HCT116 (cell line): ENCODE measurements around the gene CAMK2D. TPM values are rescaled to one million over a fixed set of nuclear protein-coding genes. Genes with fewer than 3 reads are reported as not detected.

Source experiments
- ATAC-seq: fragments of 200-7000 bp; cut with Tn5 transposase; 2 replicates; pipeline ENCODE4 v1.9.1; 2020; ENCODE audit warnings: mild to moderate bottlenecking, moderate library complexity
- BruUV-seq: library from RNA; stranded (reverse); fragments of 400-500 nt; replicated peaks from 2 replicates; lab custom pipeline; 2021; lab: Mats Ljungman, UMichigan
- CTCF ChIA-PET: fragments of 300-600 bp; sonication (Branson Sonifier 250); formaldehyde crosslinking; loops from one replicate; lab custom pipeline; 2021; ENCODE audit warnings: antibody characterized with exemption; lab: Charles Lee
- POLR2A ChIA-PET: fragments of 300-600, 350-600 bp; sonication (Branson Sonifier 250); formaldehyde crosslinking; loops from one replicate; lab custom pipeline; 2021; ENCODE audit warnings: antibody characterized with exemption; lab: Charles Lee
- RAD21 ChIA-PET, 2 experiments: fragments of 300-600 bp; sonication (Branson Sonifier 250); formaldehyde crosslinking; loops; one replicate each; lab custom pipeline; 2023; ENCODE audit warnings: low total read pairs in 2 of 2; ENCODE audit not compliant: uncharacterized antibody in 2 of 2, unreplicated experiment in 2 of 2, low non-redundant PET in 1 of 2; lab: Charles Lee
- DNase-seq: peaks from one replicate; pipeline ENCODE4 v3.0.0-alpha.2; 2010; ENCODE audit warnings: low read depth, low spot score
- H2AFZ ChIP-seq: fragments of 200-600 bp; shearing (Covaris generic), sonication (generic); 2 replicates; pipeline ENCODE4 v1.6.1; 2017; ENCODE audit warnings: low read depth, mixed run types, mixed read lengths, antibody characterized with exemption, low read length; ENCODE audit not compliant: poor library complexity, severe bottlenecking
- H3K27ac ChIP-seq: 2 replicates; pipeline ENCODE4 v1.5.1; 2012; ENCODE audit warnings: low read depth, low read length
- H3K27me3 ChIP-seq: fragments of 200-600 bp; sonication (generic); 2 replicates; pipeline ENCODE4 v1.6.1; 2016; ENCODE audit warnings: mixed run types, low read length, mixed read lengths; ENCODE audit not compliant: insufficient read depth
- H3K36me3 ChIP-seq, 2 experiments: fragments of 200-500 bp in 1 of 2; fragments of 200-600 bp in 1 of 2; sonication (Bioruptor generic) in 1 of 2; sonication (generic) in 1 of 2; 2 replicates each; pipeline versions ENCODE4 v1.5.1 to v1.6.1; 2014 to 2016; ENCODE audit warnings: low read length in 2 of 2, inconsistent platforms in 1 of 2, mixed read lengths in 1 of 2, mixed run types in 1 of 2; ENCODE audit not compliant: insufficient read depth in 2 of 2, control insufficient read depth in 1 of 2
- H3K4me1 ChIP-seq, 2 experiments: fragments of 200-600 bp in 1 of 2; sonication (generic) in 1 of 2; 2 replicates each; pipeline versions ENCODE4 v1.5.1 to v1.6.1; 2012 to 2017; ENCODE audit warnings: low read length in 2 of 2, inconsistent platforms in 1 of 2, mild to moderate bottlenecking in 1 of 2, mixed read lengths in 1 of 2, mixed run types in 1 of 2, moderate library complexity in 1 of 2; ENCODE audit not compliant: insufficient read depth in 2 of 2, control insufficient read depth in 1 of 2
- H3K4me2 ChIP-seq: fragments of 200-600 bp; sonication (generic); 2 replicates; pipeline ENCODE4 v1.6.1; 2017; ENCODE audit warnings: mixed run types, low read length, mixed read lengths
- H3K4me3 ChIP-seq, 2 experiments: fragments of 200-600 bp in 1 of 2; sonication (generic) in 1 of 2; replicated peaks in 1 of 2; 2 replicates each; pipeline ENCODE4 v1.5.1; 2011 to 2016; ENCODE audit warnings: low read length in 2 of 2, control low read depth in 1 of 2, low read depth in 1 of 2, mild to moderate bottlenecking in 1 of 2, mixed read lengths in 1 of 2, mixed run types in 1 of 2
- H3K79me2 ChIP-seq: fragments of 200-600 bp; sonication (generic); 2 replicates; pipeline ENCODE4 v1.6.1; 2017; ENCODE audit warnings: mild to moderate bottlenecking, mixed run types, low read length, moderate library complexity, mixed read lengths; ENCODE audit not compliant: insufficient read depth
- H3K9ac ChIP-seq: fragments of 200-600 bp; sonication (generic); 2 replicates; pipeline ENCODE4 v1.6.1; 2016; ENCODE audit warnings: low read length, mixed read lengths
- H3K9me2 ChIP-seq: fragments of 200-600 bp; sonication (generic), shearing (Covaris generic); 2 replicates; pipeline ENCODE4 v1.6.1; 2017; ENCODE audit warnings: mixed run types, mild to moderate bottlenecking, moderate library complexity; ENCODE audit not compliant: insufficient read depth
- H3K9me3 ChIP-seq, 2 experiments: fragments of 200-500 bp in 1 of 2; fragments of 200-600 bp in 1 of 2; sonication (Bioruptor generic) in 1 of 2; sonication (generic) in 1 of 2; 2 replicates each; pipeline ENCODE4 v1.6.1; 2014 to 2017; ENCODE audit warnings: low read length in 2 of 2, mixed read lengths in 2 of 2, inconsistent platforms in 1 of 2, low read depth in 1 of 2, mild to moderate bottlenecking in 1 of 2, mixed run types in 1 of 2, moderate library complexity in 1 of 2; ENCODE audit not compliant: control insufficient read depth in 1 of 2, insufficient read depth in 1 of 2
- H4K20me1 ChIP-seq: fragments of 200-600 bp; sonication (generic), shearing (Covaris generic); 2 replicates; pipeline ENCODE4 v1.6.1; 2017; ENCODE audit warnings: mixed run types, mild to moderate bottlenecking, moderate library complexity; ENCODE audit not compliant: insufficient read depth
- CTCF ChIP-seq, 3 experiments: fragments of 200-600 bp in 1 of 3; sonication (generic) in 1 of 3; IDR thresholded peaks in 2 of 3; conservative IDR thresholded peaks in 1 of 3; 2 replicates each; pipeline ENCODE4 v1.5.1; 2012 to 2017; ENCODE audit warnings: low read depth in 2 of 3, low read length in 2 of 3, antibody characterized with exemption in 1 of 3, borderline replicate concordance in 1 of 3, control low read depth in 1 of 3, mild to moderate bottlenecking in 1 of 3, mixed read lengths in 1 of 3, mixed run types in 1 of 3, moderate library complexity in 1 of 3; ENCODE audit not compliant: insufficient read depth in 1 of 3
- EZH2 ChIP-seq: fragments of 200-600 bp; sonication (generic); IDR thresholded peaks from 2 replicates; pipeline ENCODE4 v1.6.1; 2017; ENCODE audit warnings: antibody characterized with exemption, mixed run types
- EZH2phosphoT487 ChIP-seq: fragments of 200-600 bp; IDR thresholded peaks from 2 replicates; pipeline ENCODE4 v1.6.1; 2018; ENCODE audit warnings: antibody characterized with exemption, borderline replicate concordance
- JUND ChIP-seq: IDR thresholded peaks from 2 replicates; pipeline ENCODE4 v1.6.1; 2012
- POLR2AphosphoS5 ChIP-seq: IDR thresholded peaks from 2 replicates; pipeline ENCODE4 v1.6.1; 2011; ENCODE audit warnings: mild to moderate bottlenecking, low read depth, low read length, moderate library complexity
- SIN3A ChIP-seq: IDR thresholded peaks from 2 replicates; pipeline ENCODE4 v1.6.1; 2012; ENCODE audit warnings: low read depth
- SRF ChIP-seq: IDR thresholded peaks from 2 replicates; pipeline ENCODE4 v1.6.1; 2012; ENCODE audit warnings: low read depth
- intact Hi-C: fragments of 100-400 bp; cut with micrococcal nuclease; formaldehyde crosslinking; loops from 2 replicates; pipeline ENCODE4 v1.10.0; 2022
- total RNA-seq: library from RNA; stranded (reverse); gene quantifications from one replicate; pipeline ENCODE4 v1.2.1, GENCODE V29; 2021; ENCODE audit not compliant: unreplicated experiment
- TF ChIP-seq, protein P1 (sequence below): IDR thresholded peaks from 2 replicates; pipeline ENCODE4 v1.6.1; 2012; ENCODE audit warnings: low read depth
- TF ChIP-seq, protein P2 (sequence below): IDR thresholded peaks from 2 replicates; pipeline ENCODE4 v1.6.1; 2011; ENCODE audit warnings: mild to moderate bottlenecking, low read length, moderate library complexity; ENCODE audit not compliant: insufficient replicate concordance; ENCODE audit errors: extremely low read depth

The CAMK2D gene
- total RNA-seq, 1 experiment from 2014 or later, result 67.0 TPM

GRCh38 chr4:113613503-113613902 is 148.0 kb downstream of the CAMK2D start:
- no peak for TF ChIP-seq SRF
- no peak for TF ChIP-seq SIN3A
- TF ChIP-seq CTCF (IDR thresholded peaks at IDR 0.05 in 2 of 3, conservative IDR thresholded peaks at IDR 0.05 in 1 of 3; ENCODE audit: borderline replicate concordance in 1 of 3, insufficient read depth in 1 of 3, low read depth in 2 of 3, low read length in 2 of 3), result no peak
- TF ChIP-seq EZH2phosphoT487, result no peak
- TF ChIP-seq, all 23 proteins: peak for 0
- Histone ChIP-seq H3K9ac (no peak overlapping the region), H3K4me3 (no peak overlapping the region), H3K9me3 (no peaks in the 10 kb centered on the region), H3K27me3 (no peaks in the 10 kb centered on the region), H3K4me1 (no peaks in the 10 kb centered on the region), H3K27ac (no peak overlapping the region), H2AFZ (no peak overlapping the region), H3K4me2 (no peak overlapping the region), H4K20me1 (no peaks in the 10 kb centered on the region), H3K79me2 (no peaks in the 10 kb centered on the region), H3K36me3 (no peaks in the 10 kb centered on the region), H3K9me2 (no peaks in the 10 kb centered on the region)
- POLR2A ChIA-PET, result no interaction called here
- RAD21 ChIA-PET, result no interaction called here
- CTCF ChIA-PET, result no interaction called here
- intact Hi-C loops, result no loop called here
- no TSS peak for BruUV-seq
- ATAC-seq (no peak), DNase-seq (no peak)

GRCh38 chr4:113610537-113610936 is 151.0 kb downstream of the CAMK2D start:
- ChIA-PET RAD21 (no interaction called here), CTCF (no interaction called here), POLR2A (no interaction called here)
- BruUV-seq, result no TSS peak
- no peaks in the 10 kb centered on the region for H3K79me2 ChIP-seq
- no peak overlapping the region for H3K27ac ChIP-seq
- intact Hi-C loops, result no loop called here
- no peak for ATAC-seq
- no peaks in the 10 kb centered on the region for H3K27me3 ChIP-seq
- no peak overlapping the region for H2AFZ ChIP-seq
- H3K4me1 ChIP-seq, result no peaks in the 10 kb centered on the region
- H3K9ac ChIP-seq, result no peak overlapping the region
- no peak for DNase-seq
- H4K20me1 ChIP-seq, result no peaks in the 10 kb centered on the region
- no peaks in the 10 kb centered on the region for H3K9me3 ChIP-seq
- H3K36me3 ChIP-seq, result no peaks in the 10 kb centered on the region
- H3K4me3 ChIP-seq, result no peak overlapping the region
- H3K4me2 ChIP-seq, result no peak overlapping the region
- no peaks in the 10 kb centered on the region for H3K9me2 ChIP-seq
- TF ChIP-seq JUND (no peak), EZH2 (no peak), CTCF (IDR thresholded peaks at IDR 0.05 in 2 of 3, conservative IDR thresholded peaks at IDR 0.05 in 1 of 3; ENCODE audit: borderline replicate concordance in 1 of 3, insufficient read depth in 1 of 3, low read depth in 2 of 3, low read length in 2 of 3) (no peak), POLR2AphosphoS5 (no peak)
- TF ChIP-seq, protein P1, sequence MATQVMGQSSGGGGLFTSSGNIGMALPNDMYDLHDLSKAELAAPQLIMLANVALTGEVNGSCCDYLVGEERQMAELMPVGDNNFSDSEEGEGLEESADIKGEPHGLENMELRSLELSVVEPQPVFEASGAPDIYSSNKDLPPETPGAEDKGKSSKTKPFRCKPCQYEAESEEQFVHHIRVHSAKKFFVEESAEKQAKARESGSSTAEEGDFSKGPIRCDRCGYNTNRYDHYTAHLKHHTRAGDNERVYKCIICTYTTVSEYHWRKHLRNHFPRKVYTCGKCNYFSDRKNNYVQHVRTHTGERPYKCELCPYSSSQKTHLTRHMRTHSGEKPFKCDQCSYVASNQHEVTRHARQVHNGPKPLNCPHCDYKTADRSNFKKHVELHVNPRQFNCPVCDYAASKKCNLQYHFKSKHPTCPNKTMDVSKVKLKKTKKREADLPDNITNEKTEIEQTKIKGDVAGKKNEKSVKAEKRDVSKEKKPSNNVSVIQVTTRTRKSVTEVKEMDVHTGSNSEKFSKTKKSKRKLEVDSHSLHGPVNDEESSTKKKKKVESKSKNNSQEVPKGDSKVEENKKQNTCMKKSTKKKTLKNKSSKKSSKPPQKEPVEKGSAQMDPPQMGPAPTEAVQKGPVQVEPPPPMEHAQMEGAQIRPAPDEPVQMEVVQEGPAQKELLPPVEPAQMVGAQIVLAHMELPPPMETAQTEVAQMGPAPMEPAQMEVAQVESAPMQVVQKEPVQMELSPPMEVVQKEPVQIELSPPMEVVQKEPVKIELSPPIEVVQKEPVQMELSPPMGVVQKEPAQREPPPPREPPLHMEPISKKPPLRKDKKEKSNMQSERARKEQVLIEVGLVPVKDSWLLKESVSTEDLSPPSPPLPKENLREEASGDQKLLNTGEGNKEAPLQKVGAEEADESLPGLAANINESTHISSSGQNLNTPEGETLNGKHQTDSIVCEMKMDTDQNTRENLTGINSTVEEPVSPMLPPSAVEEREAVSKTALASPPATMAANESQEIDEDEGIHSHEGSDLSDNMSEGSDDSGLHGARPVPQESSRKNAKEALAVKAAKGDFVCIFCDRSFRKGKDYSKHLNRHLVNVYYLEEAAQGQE, result no peak
- TF ChIP-seq, protein P2, sequence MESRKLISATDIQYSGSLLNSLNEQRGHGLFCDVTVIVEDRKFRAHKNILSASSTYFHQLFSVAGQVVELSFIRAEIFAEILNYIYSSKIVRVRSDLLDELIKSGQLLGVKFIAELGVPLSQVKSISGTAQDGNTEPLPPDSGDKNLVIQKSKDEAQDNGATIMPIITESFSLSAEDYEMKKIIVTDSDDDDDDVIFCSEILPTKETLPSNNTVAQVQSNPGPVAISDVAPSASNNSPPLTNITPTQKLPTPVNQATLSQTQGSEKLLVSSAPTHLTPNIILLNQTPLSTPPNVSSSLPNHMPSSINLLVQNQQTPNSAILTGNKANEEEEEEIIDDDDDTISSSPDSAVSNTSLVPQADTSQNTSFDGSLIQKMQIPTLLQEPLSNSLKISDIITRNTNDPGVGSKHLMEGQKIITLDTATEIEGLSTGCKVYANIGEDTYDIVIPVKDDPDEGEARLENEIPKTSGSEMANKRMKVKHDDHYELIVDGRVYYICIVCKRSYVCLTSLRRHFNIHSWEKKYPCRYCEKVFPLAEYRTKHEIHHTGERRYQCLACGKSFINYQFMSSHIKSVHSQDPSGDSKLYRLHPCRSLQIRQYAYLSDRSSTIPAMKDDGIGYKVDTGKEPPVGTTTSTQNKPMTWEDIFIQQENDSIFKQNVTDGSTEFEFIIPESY, result no peak
